Type B pancreatic cell (in vitro differentiated cells): ENCODE data around the gene DEUP1. TPM values are rescaled to one million over a fixed set of nuclear protein-coding genes. Genes with fewer than 3 reads are reported as not detected.

Source experiments
- DNase-seq: peaks from one replicate; pipeline ENCODE4 v3.0.0; 2021; ENCODE audit warnings: mixed read lengths; ENCODE audit not compliant: unreplicated experiment; ENCODE audit errors: extremely low spot score
- H3K27ac Mint-ChIP-seq: 2 replicates; pipeline ENCODE4 v1.8.0; 2021; ENCODE audit warnings: mild to moderate bottlenecking, mixed read lengths
- H3K27me3 Mint-ChIP-seq: 2 replicates; pipeline ENCODE4 v1.8.0; 2021; ENCODE audit warnings: mixed read lengths
- H3K36me3 Mint-ChIP-seq: 2 replicates; pipeline ENCODE4 v1.8.0; 2021; ENCODE audit warnings: mixed read lengths
- H3K4me1 Mint-ChIP-seq: one replicate; pipeline ENCODE4 v1.8.0; 2021; ENCODE audit warnings: mixed read lengths; ENCODE audit not compliant: unreplicated experiment
- H3K4me3 Mint-ChIP-seq: 2 replicates; pipeline ENCODE4 v1.8.0; 2021; ENCODE audit warnings: mild to moderate bottlenecking, mixed read lengths
- H3K9me3 Mint-ChIP-seq: 2 replicates; pipeline ENCODE4 v1.8.0; 2021; ENCODE audit warnings: mixed read lengths
- CTCF ChIP-seq: fragments of 200-600 bp; sonication (generic); conservative IDR thresholded peaks from 2 replicates; pipeline ENCODE4 v1.5.0; 2021; ENCODE audit warnings: antibody characterized with exemption, mild to moderate bottlenecking
- total RNA-seq: library from RNA; stranded (reverse); gene quantifications from 2 replicates; pipeline ENCODE4 v1.2.1, GENCODE V29; 2021; ENCODE audit warnings: low replicate concordance

The DEUP1 gene
- total RNA-seq, 1 donor from 2014 or later = 0.24 TPM

GRCh38 chr11:93468290-93468689 lies 137.7 kb downstream of the DEUP1 start:
- Mint-ChIP-seq H3K9me3 (no peaks in the 10 kb centered on the region), H3K4me1 (no peaks in the 10 kb centered on the region), H3K4me3 (no peak overlapping the region), H3K27me3 (peaks cover 11% of the 10 kb centered on the region), H3K36me3 (no peaks in the 10 kb centered on the region), H3K27ac (no peak overlapping the region)
- DNase-seq = no peak
- no peak for TF ChIP-seq CTCF

GRCh38 chr11:93474123-93474522 lies 143.6 kb downstream of the DEUP1 start:
- H3K4me1 Mint-ChIP-seq = peaks cover 7% of the 10 kb centered on the region
- no peak overlapping the region for H3K4me3 Mint-ChIP-seq
- DNase-seq = no peak
- no peak overlapping the region for H3K27ac Mint-ChIP-seq
- H3K36me3 Mint-ChIP-seq = peaks cover 4% of the 10 kb centered on the region
- H3K9me3 Mint-ChIP-seq = no peaks in the 10 kb centered on the region
- TF ChIP-seq CTCF = no peak
- H3K27me3 Mint-ChIP-seq = peaks cover 9% of the 10 kb centered on the region

GRCh38 chr11:93476796-93477195 lies 146.3 kb downstream of the DEUP1 start:
- H3K4me1 Mint-ChIP-seq = peaks cover 9% of the 10 kb centered on the region
- DNase-seq = no peak
- no peaks in the 10 kb centered on the region for H3K9me3 Mint-ChIP-seq
- no peak overlapping the region for H3K27ac Mint-ChIP-seq
- no peak overlapping the region for H3K4me3 Mint-ChIP-seq
- H3K27me3 Mint-ChIP-seq = peaks cover 9% of the 10 kb centered on the region
- no peak for TF ChIP-seq CTCF
- H3K36me3 Mint-ChIP-seq = peaks cover 4% of the 10 kb centered on the region

- no peak for DNase-seq
- Mint-ChIP-seq H3K36me3 (peaks cover 10% of the 10 kb centered on the region), H3K27me3 (peaks cover 14% of the 10 kb centered on the region), H3K9me3 (no peaks in the 10 kb centered on the region), H3K27ac (no peak overlapping the region), H3K4me1 (peaks cover 16% of the 10 kb centered on the region), H3K4me3 (no peak overlapping the region)
- no peak for TF ChIP-seq CTCF
These were observed 147.2 kb downstream of the DEUP1 start for GRCh38 chr11:93477684-93478234.

- Mint-ChIP-seq H3K4me1 (peaks cover 16% of the 10 kb centered on the region), H3K27me3 (peaks cover 14% of the 10 kb centered on the region), H3K4me3 (no peak overlapping the region), H3K36me3 (peaks cover 10% of the 10 kb centered on the region), H3K9me3 (no peaks in the 10 kb centered on the region), H3K27ac (no peak overlapping the region)
- TF ChIP-seq CTCF = no peak
- DNase-seq = no peak
These were observed 148.3 kb downstream of the DEUP1 start for GRCh38 chr11:93478841-93479240.

- Mint-ChIP-seq H3K4me3 (no peak overlapping the region), H3K27ac (no peak overlapping the region), H3K4me1 (peaks cover 16% of the 10 kb centered on the region), H3K36me3 (peaks cover 10% of the 10 kb centered on the region), H3K27me3 (peaks cover 14% of the 10 kb centered on the region), H3K9me3 (no peaks in the 10 kb centered on the region)
- DNase-seq = no peak
- no peak for TF ChIP-seq CTCF
These were observed 149.7 kb downstream of the DEUP1 start for GRCh38 chr11:93480256-93480655.
